GM23338 (cell line): ENCODE measurements around the gene CACNB4. TPM values are rescaled to one million over a fixed set of nuclear protein-coding genes. Genes with fewer than 3 reads are reported as not detected.

Source experiments
- ATAC-seq: fragments of 200-7000 bp; cut with Tn5 transposase; 3 replicates; pipeline ENCODE4 v1.9.1; 2020
- DNase-seq: peaks from one replicate; pipeline ENCODE4 v3.0.0-alpha.2; 2015; ENCODE audit warnings: low spot score
- H2AFZ ChIP-seq: fragments of 200-600 bp; sonication (generic); 2 replicates; pipeline ENCODE4 v1.8.0; 2016; ENCODE audit warnings: antibody characterized with exemption, mild to moderate bottlenecking, moderate library complexity
- H3F3A ChIP-seq: fragments of 200-600 bp; sonication (generic); replicated peaks from 2 replicates; pipeline ENCODE4 v1.8.0; 2017; ENCODE audit warnings: antibody characterized with exemption, mixed run types, low read depth
- H3K27ac ChIP-seq: fragments of 200-600 bp; sonication (generic); 2 replicates; pipeline ENCODE4 v1.6.1; 2016; ENCODE audit warnings: low read depth
- H3K27me3 ChIP-seq: fragments of 200-600 bp; sonication (generic); 2 replicates; pipeline ENCODE4 v1.8.0; 2016; ENCODE audit warnings: mild to moderate bottlenecking, mixed run types, moderate library complexity; ENCODE audit not compliant: insufficient read depth
- H3K36me3 ChIP-seq: fragments of 200-600 bp; sonication (generic); 2 replicates; pipeline ENCODE4 v1.8.0; 2016; ENCODE audit warnings: mild to moderate bottlenecking; ENCODE audit not compliant: insufficient read depth
- H3K4me1 ChIP-seq: fragments of 200-600 bp; sonication (generic); 2 replicates; pipeline ENCODE4 v1.8.0; 2016; ENCODE audit warnings: mild to moderate bottlenecking, moderate library complexity; ENCODE audit not compliant: insufficient read depth
- H3K4me2 ChIP-seq: fragments of 200-600 bp; sonication (generic); 2 replicates; pipeline ENCODE4 v1.7.1; 2017; ENCODE audit warnings: mixed run types
- H3K4me3 ChIP-seq: fragments of 200-600 bp; sonication (generic); 2 replicates; pipeline ENCODE4 v1.6.1; 2016; ENCODE audit warnings: mixed run types
- H3K79me2 ChIP-seq: fragments of 200-600 bp; sonication (generic); replicated peaks from 2 replicates; pipeline ENCODE4 v1.8.0; 2017; ENCODE audit warnings: mild to moderate bottlenecking; ENCODE audit not compliant: insufficient read depth
- H3K9me2 ChIP-seq: fragments of 200-600 bp; sonication (generic); 2 replicates; pipeline ENCODE4 v1.8.0; 2017; ENCODE audit not compliant: insufficient read depth
- H4K20me1 ChIP-seq: fragments of 200-600 bp; sonication (generic); replicated peaks from 2 replicates; pipeline ENCODE4 v1.8.0; 2017; ENCODE audit warnings: mild to moderate bottlenecking; ENCODE audit not compliant: insufficient read depth
- H3K27ac Mint-ChIP-seq: 2 replicates; pipeline ENCODE4 v1.8.0; 2020; ENCODE audit warnings: inconsistent platforms, mild to moderate bottlenecking, moderate library complexity, mixed read lengths
- H3K27me3 Mint-ChIP-seq: 3 replicates; pipeline ENCODE4 v1.8.0; 2022; ENCODE audit warnings: low read depth, mild to moderate bottlenecking, moderate library complexity, mixed read lengths, inconsistent platforms; ENCODE audit not compliant: insufficient read depth, poor library complexity
- H3K36me3 Mint-ChIP-seq: 3 replicates; pipeline ENCODE4 v1.8.0; 2021; ENCODE audit warnings: low read depth, mild to moderate bottlenecking, inconsistent platforms, moderate library complexity, mixed read lengths
- H3K4me1 Mint-ChIP-seq: 3 replicates; pipeline ENCODE4 v1.8.0; 2020; ENCODE audit warnings: mild to moderate bottlenecking, inconsistent platforms, mixed read lengths
- H3K4me3 Mint-ChIP-seq: 3 replicates; pipeline ENCODE4 v1.8.0; 2021; ENCODE audit warnings: moderate library complexity, mild to moderate bottlenecking, inconsistent platforms, mixed read lengths
- H3K9me3 Mint-ChIP-seq: 3 replicates; pipeline ENCODE4 v1.8.0; 2020; ENCODE audit warnings: moderate library complexity, mild to moderate bottlenecking, inconsistent platforms, mixed read lengths
- CREB1 ChIP-seq: fragments of 250-450 bp; sonication (Bioruptor Pico); IDR thresholded peaks from 2 replicates; pipeline ENCODE4 v1.5.0; 2020; ENCODE audit warnings: low read depth, mild to moderate bottlenecking, moderate library complexity
- CTCF ChIP-seq, 2 experiments: fragments of 200-600 bp in 1 of 2; sonication (generic) in 1 of 2; conservative IDR thresholded peaks; 2 replicates each; pipeline versions ENCODE4 v1.5.1 to v1.6.1; 2016 to 2017; ENCODE audit warnings: antibody characterized with exemption in 2 of 2, low read depth in 2 of 2, mild to moderate bottlenecking in 2 of 2, moderate library complexity in 1 of 2
- EZH2 ChIP-seq: fragments of 200-600 bp; sonication (generic); IDR thresholded peaks from one replicate; pipeline ENCODE4 v1.8.0; 2017; ENCODE audit warnings: antibody characterized with exemption, mild to moderate bottlenecking, low read depth; ENCODE audit not compliant: unreplicated experiment
- EZH2phosphoT487 ChIP-seq: fragments of 200-600 bp; sonication (generic); IDR thresholded peaks from one replicate; pipeline ENCODE4 v1.8.1; 2018; ENCODE audit warnings: antibody characterized with exemption; ENCODE audit not compliant: unreplicated experiment
- JUNB ChIP-seq: IDR thresholded peaks from one replicate; pipeline ENCODE4 v1.6.1; 2016; ENCODE audit warnings: antibody characterized with exemption; ENCODE audit not compliant: unreplicated experiment
- NANOG ChIP-seq: IDR thresholded peaks from 2 replicates; pipeline ENCODE4 v1.6.1; 2016; ENCODE audit warnings: antibody characterized with exemption, borderline replicate concordance
- POLR2AphosphoS5 ChIP-seq: IDR thresholded peaks from 2 replicates; pipeline ENCODE4 v1.6.1; 2016; ENCODE audit warnings: antibody characterized with exemption, low read depth
- REST ChIP-seq: IDR thresholded peaks from one replicate; pipeline ENCODE4 v1.6.1; 2018; ENCODE audit warnings: antibody characterized with exemption; ENCODE audit not compliant: unreplicated experiment
- STAT1 ChIP-seq: IDR thresholded peaks from one replicate; pipeline ENCODE4 v1.6.1; 2016; ENCODE audit warnings: antibody characterized with exemption; ENCODE audit not compliant: unreplicated experiment
- ZNF114 ChIP-seq: fragments of 250-450 bp; sonication (Bioruptor Pico); IDR thresholded peaks from 2 replicates; pipeline ENCODE4 v1.5.0; 2020; ENCODE audit warnings: mild to moderate bottlenecking, moderate library complexity
- ZNF331 ChIP-seq: fragments of 250-450 bp; sonication (Bioruptor Pico); IDR thresholded peaks from 2 replicates; pipeline ENCODE4 v1.5.0; 2020; ENCODE audit warnings: low read depth, mild to moderate bottlenecking, moderate library complexity
- polyA plus RNA-seq: library from polyadenylated mRNA; unstranded; fragments of >200 nt; fragmentation: Nextera tagmentation; extraction: Ambion mirVana; gene quantifications from 2 replicates; pipeline ENCODE4 v1.2.1, GENCODE V29; 2016
- total RNA-seq: library from RNA; depleted of rRNA; stranded (reverse); fragments of >200 nt; shearing (Covaris generic); gene quantifications from 2 replicates; pipeline ENCODE4 v1.2.3, GENCODE V29; 2014
- TF ChIP-seq, protein P1 (sequence below): fragments of 250-450 bp; sonication (Bioruptor Pico); IDR thresholded peaks from 2 replicates; pipeline ENCODE4 v1.5.0; 2020; ENCODE audit warnings: mild to moderate bottlenecking, moderate library complexity
- TF ChIP-seq, protein P2 (sequence below): IDR thresholded peaks from 2 replicates; pipeline ENCODE4 v1.6.1; 2016; ENCODE audit warnings: antibody characterized with exemption

CACNB4 gene
- total and polyA plus RNA-seq, 2 experiments from 2014 or later, result 4.0 to 9.8 TPM

DNA sequence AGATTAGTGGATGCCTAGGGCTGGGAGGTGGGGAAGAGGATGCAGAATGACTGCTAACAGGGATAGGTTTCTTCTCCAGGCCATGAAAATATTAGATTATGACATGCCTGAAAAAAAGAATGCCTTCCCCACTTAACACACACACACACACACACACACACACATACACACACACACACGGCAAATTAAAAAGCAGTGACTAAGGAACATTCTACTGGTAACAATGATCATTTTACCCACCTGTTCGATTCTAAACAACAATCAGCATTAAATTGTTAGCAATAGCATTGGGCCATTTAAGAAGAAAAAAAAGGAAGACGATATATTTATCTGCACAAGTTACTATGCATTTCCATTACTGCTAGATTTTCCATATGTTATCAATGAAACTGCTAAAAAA, 10.8 kb downstream of the CACNB4 start:
- no peaks in the 10 kb centered on the region for H3K9me2 ChIP-seq
- H3K27me3 ChIP-seq, result no peaks in the 10 kb centered on the region
- H3K79me2 ChIP-seq, result no peaks in the 10 kb centered on the region
- no peak for DNase-seq
- no peak for TF ChIP-seq JUNB
- TF ChIP-seq REST, result no peak
- TF ChIP-seq ZNF331 (CRISPR knock-in tag), result no peak
- no peak for TF ChIP-seq EZH2phosphoT487
- TF ChIP-seq, protein P1, sequence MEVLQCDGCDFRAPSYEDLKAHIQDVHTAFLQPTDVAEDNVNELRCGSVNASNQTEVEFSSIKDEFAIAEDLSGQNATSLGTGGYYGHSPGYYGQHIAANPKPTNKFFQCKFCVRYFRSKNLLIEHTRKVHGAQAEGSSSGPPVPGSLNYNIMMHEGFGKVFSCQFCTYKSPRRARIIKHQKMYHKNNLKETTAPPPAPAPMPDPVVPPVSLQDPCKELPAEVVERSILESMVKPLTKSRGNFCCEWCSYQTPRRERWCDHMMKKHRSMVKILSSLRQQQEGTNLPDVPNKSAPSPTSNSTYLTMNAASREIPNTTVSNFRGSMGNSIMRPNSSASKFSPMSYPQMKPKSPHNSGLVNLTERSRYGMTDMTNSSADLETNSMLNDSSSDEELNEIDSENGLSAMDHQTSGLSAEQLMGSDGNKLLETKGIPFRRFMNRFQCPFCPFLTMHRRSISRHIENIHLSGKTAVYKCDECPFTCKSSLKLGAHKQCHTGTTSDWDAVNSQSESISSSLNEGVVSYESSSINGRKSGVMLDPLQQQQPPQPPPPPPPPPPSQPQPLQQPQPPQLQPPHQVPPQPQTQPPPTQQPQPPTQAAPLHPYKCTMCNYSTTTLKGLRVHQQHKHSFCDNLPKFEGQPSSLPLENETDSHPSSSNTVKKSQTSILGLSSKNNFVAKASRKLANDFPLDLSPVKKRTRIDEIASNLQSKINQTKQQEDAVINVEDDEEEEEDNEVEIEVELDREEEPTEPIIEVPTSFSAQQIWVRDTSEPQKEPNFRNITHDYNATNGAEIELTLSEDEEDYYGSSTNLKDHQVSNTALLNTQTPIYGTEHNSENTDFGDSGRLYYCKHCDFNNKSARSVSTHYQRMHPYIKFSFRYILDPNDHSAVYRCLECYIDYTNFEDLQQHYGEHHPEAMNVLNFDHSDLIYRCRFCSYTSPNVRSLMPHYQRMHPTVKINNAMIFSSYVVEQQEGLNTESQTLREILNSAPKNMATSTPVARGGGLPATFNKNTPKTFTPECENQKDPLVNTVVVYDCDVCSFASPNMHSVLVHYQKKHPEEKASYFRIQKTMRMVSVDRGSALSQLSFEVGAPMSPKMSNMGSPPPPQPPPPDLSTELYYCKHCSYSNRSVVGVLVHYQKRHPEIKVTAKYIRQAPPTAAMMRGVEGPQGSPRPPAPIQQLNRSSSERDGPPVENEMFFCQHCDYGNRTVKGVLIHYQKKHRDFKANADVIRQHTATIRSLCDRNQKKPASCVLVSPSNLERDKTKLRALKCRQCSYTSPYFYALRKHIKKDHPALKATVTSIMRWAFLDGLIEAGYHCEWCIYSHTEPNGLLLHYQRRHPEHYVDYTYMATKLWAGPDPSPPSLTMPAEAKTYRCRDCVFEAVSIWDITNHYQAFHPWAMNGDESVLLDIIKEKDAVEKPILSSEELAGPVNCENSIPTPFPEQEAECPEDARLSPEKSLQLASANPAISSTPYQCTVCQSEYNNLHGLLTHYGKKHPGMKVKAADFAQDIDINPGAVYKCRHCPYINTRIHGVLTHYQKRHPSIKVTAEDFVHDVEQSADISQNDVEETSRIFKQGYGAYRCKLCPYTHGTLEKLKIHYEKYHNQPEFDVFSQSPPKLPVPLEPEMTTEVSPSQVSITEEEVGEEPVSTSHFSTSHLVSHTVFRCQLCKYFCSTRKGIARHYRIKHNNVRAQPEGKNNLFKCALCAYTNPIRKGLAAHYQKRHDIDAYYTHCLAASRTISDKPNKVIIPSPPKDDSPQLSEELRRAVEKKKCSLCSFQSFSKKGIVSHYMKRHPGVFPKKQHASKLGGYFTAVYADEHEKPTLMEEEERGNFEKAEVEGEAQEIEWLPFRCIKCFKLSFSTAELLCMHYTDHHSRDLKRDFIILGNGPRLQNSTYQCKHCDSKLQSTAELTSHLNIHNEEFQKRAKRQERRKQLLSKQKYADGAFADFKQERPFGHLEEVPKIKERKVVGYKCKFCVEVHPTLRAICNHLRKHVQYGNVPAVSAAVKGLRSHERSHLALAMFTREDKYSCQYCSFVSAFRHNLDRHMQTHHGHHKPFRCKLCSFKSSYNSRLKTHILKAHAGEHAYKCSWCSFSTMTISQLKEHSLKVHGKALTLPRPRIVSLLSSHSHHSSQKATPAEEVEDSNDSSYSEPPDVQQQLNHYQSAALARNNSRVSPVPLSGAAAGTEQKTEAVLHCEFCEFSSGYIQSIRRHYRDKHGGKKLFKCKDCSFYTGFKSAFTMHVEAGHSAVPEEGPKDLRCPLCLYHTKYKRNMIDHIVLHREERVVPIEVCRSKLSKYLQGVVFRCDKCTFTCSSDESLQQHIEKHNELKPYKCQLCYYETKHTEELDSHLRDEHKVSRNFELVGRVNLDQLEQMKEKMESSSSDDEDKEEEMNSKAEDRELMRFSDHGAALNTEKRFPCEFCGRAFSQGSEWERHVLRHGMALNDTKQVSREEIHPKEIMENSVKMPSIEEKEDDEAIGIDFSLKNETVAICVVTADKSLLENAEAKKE (CRISPR knock-in tag), result no peak
- no peak for TF ChIP-seq STAT1
- TF ChIP-seq, protein P2, sequence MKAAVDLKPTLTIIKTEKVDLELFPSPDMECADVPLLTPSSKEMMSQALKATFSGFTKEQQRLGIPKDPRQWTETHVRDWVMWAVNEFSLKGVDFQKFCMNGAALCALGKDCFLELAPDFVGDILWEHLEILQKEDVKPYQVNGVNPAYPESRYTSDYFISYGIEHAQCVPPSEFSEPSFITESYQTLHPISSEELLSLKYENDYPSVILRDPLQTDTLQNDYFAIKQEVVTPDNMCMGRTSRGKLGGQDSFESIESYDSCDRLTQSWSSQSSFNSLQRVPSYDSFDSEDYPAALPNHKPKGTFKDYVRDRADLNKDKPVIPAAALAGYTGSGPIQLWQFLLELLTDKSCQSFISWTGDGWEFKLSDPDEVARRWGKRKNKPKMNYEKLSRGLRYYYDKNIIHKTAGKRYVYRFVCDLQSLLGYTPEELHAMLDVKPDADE, result no peak
- TF ChIP-seq CTCF (conservative IDR thresholded peaks at IDR 0.05; ENCODE audit: low read depth in 2 of 2), result no peak
- TF ChIP-seq CREB1 (CRISPR knock-in tag), result no peak
- no peak for TF ChIP-seq POLR2AphosphoS5
- TF ChIP-seq EZH2, result no peak
- TF ChIP-seq NANOG, result no peak
- no peak for TF ChIP-seq ZNF114 (CRISPR knock-in tag)
- ATAC-seq, result no peak
- H2AFZ ChIP-seq, result no peak overlapping the region
- H3K4me1 ChIP-seq, result no peaks in the 10 kb centered on the region
- Mint-ChIP-seq H3K36me3 (no peaks in the 10 kb centered on the region), H3K4me3 (no peak overlapping the region), H3K27me3 (peaks cover 2% of the 10 kb centered on the region), H3K4me1 (no peaks in the 10 kb centered on the region), H3K27ac (no peak overlapping the region), H3K9me3 (no peaks in the 10 kb centered on the region)
- no peaks in the 10 kb centered on the region for H3F3A ChIP-seq
- no peak overlapping the region for H3K27ac ChIP-seq
- no peaks in the 10 kb centered on the region for H3K36me3 ChIP-seq
- no peak overlapping the region for H3K4me2 ChIP-seq
- H4K20me1 ChIP-seq, result no peaks in the 10 kb centered on the region
- H3K4me3 ChIP-seq, result no peak overlapping the region
